OCI-LY1 (cell line): ENCODE measurements around the gene ENTPD3.

ENCODE experiments used
- H2AFZ ChIP-seq: fragments of 200-600 bp; sonication (generic), shearing (Covaris generic); 2 replicates; pipeline ENCODE4 v1.6.0; 2014; ENCODE audit warnings: antibody characterized with exemption, mild to moderate bottlenecking, low read length
- H3F3A ChIP-seq: fragments of 200-600 bp; sonication (generic), shearing (Covaris generic); 2 replicates; pipeline ENCODE4 v1.6.0; 2014; ENCODE audit warnings: mild to moderate bottlenecking, antibody characterized with exemption, low read length, moderate library complexity; ENCODE audit not compliant: insufficient read depth
- H3K27ac ChIP-seq: fragments of 200-600 bp; sonication (generic); 2 replicates; pipeline ENCODE4 v1.5.1; 2014; ENCODE audit warnings: low read length, mixed run types, mild to moderate bottlenecking, low read depth; ENCODE audit not compliant: poor library complexity, severe bottlenecking
- H3K27me3 ChIP-seq: fragments of 200-600 bp; sonication (generic); 2 replicates; pipeline ENCODE4 v1.6.0; 2014; ENCODE audit warnings: antibody characterized with exemption, mild to moderate bottlenecking, low read length, moderate library complexity; ENCODE audit not compliant: insufficient read depth
- H3K36me3 ChIP-seq: fragments of 200-600 bp; sonication (generic); 2 replicates; pipeline ENCODE4 v1.6.1; 2014; ENCODE audit warnings: mild to moderate bottlenecking, antibody characterized with exemption, low read length, moderate library complexity, mixed read lengths; ENCODE audit not compliant: insufficient read depth
- H3K4me1 ChIP-seq: fragments of 200-600 bp; sonication (generic); 2 replicates; pipeline ENCODE4 v1.5.1; 2014; ENCODE audit warnings: mild to moderate bottlenecking, low read length, moderate library complexity; ENCODE audit not compliant: insufficient read depth, severe bottlenecking
- H3K4me2 ChIP-seq: fragments of 200-600 bp; sonication (generic), shearing (Covaris generic); 2 replicates; pipeline ENCODE4 v1.6.1; 2014; ENCODE audit warnings: low read length
- H3K4me3 ChIP-seq: fragments of 200-600 bp; sonication (generic); 2 replicates; pipeline ENCODE4 v1.5.1; 2014; ENCODE audit warnings: low read length, low read depth, mild to moderate bottlenecking, mixed read lengths; ENCODE audit not compliant: poor library complexity, severe bottlenecking
- H3K79me2 ChIP-seq: fragments of 200-600 bp; shearing (Covaris generic); 2 replicates; pipeline ENCODE4 v1.6.1; 2016; ENCODE audit warnings: mixed run types, low read length, mixed read lengths; ENCODE audit not compliant: insufficient read depth
- H3K9ac ChIP-seq: fragments of 200-600 bp; sonication (generic), shearing (Covaris generic); 2 replicates; pipeline ENCODE4 v1.6.1; 2014; ENCODE audit warnings: mild to moderate bottlenecking, low read length, mixed read lengths
- H3K9me2 ChIP-seq: fragments of 200-600 bp; sonication (generic), shearing (Covaris generic); 2 replicates; pipeline ENCODE4 v1.6.1; 2014; ENCODE audit warnings: low read depth, mild to moderate bottlenecking, low read length, mixed read lengths
- H3K9me3 ChIP-seq: fragments of 200-600 bp; shearing (Covaris generic); 2 replicates; pipeline ENCODE4 v1.6.1; 2014; ENCODE audit warnings: low read length, mixed read lengths
- H4K20me1 ChIP-seq: fragments of 200-600 bp; sonication (generic), shearing (Covaris generic); 2 replicates; pipeline ENCODE4 v1.6.0; 2016; ENCODE audit warnings: mild to moderate bottlenecking, low read length; ENCODE audit not compliant: insufficient read depth
- CTCF ChIP-seq: fragments of 200-600 bp; sonication (generic), shearing (Covaris generic); IDR thresholded peaks from 2 replicates; pipeline ENCODE4 v1.5.1; 2017; ENCODE audit warnings: mild to moderate bottlenecking, antibody characterized with exemption, low read length, moderate library complexity, mixed read lengths
- EZH2 ChIP-seq: fragments of 200-600 bp; sonication (generic), shearing (Covaris generic); IDR thresholded peaks from 2 replicates; pipeline ENCODE4 v1.8.0; 2017; ENCODE audit warnings: borderline replicate concordance, mixed run types, mild to moderate bottlenecking, antibody characterized with exemption, low read length, moderate library complexity, mixed read lengths

The ENTPD3 gene

GRCh38 chr3:40381904-40382616 is 4.9 kb upstream of the ENTPD3 start:
- no peaks in the 10 kb centered on the region for H3K4me1 ChIP-seq
- H3F3A ChIP-seq: no peaks in the 10 kb centered on the region
- no peaks in the 10 kb centered on the region for H3K36me3 ChIP-seq
- H3K9me3 ChIP-seq: 0 out of 2 replicates have a peak, but pooled peaks cover 2% of the 10 kb centered on the region
- H3K9ac ChIP-seq: no peak overlapping the region
- H3K4me3 ChIP-seq: no peak overlapping the region
- no peak overlapping the region for H3K4me2 ChIP-seq
- H2AFZ ChIP-seq: no peak overlapping the region
- H3K27ac ChIP-seq: no peak overlapping the region
- H3K27me3 ChIP-seq: no peaks in the 10 kb centered on the region; the same call in 1 of the 2 replicates
- TF ChIP-seq EZH2 (no peak), CTCF (no peak)
- no peaks in the 10 kb centered on the region for H3K79me2 ChIP-seq
- no peaks in the 10 kb centered on the region for H4K20me1 ChIP-seq
- no peaks in the 10 kb centered on the region for H3K9me2 ChIP-seq

- Histone ChIP-seq H4K20me1 (no peaks in the 10 kb centered on the region), H3K79me2 (no peaks in the 10 kb centered on the region), H3K9me3 (0 out of 2 replicates have a peak, but pooled peaks cover 2% of the 10 kb centered on the region), H3F3A (no peaks in the 10 kb centered on the region), H3K4me2 (no peak overlapping the region), H3K4me3 (no peak overlapping the region), H3K27ac (no peak overlapping the region), H3K9ac (no peak overlapping the region), H3K27me3 (no peaks in the 10 kb centered on the region; the same call in 1 of the 2 replicates), H3K4me1 (no peaks in the 10 kb centered on the region), H3K36me3 (no peaks in the 10 kb centered on the region), H2AFZ (no peak overlapping the region), H3K9me2 (no peaks in the 10 kb centered on the region)
- no peak for TF ChIP-seq EZH2
- no peak for TF ChIP-seq CTCF
Measured at GRCh38 chr3:40382617-40382979, 4.4 kb upstream of the ENTPD3 start.

GRCh38 chr3:40386213-40386612 is 771 bp upstream of the ENTPD3 start:
- H3F3A ChIP-seq: no peaks in the 10 kb centered on the region
- H3K27ac ChIP-seq: no peak overlapping the region
- no peak overlapping the region for H3K4me2 ChIP-seq
- no peaks in the 10 kb centered on the region for H3K4me1 ChIP-seq
- H2AFZ ChIP-seq: no peak overlapping the region
- no peaks in the 10 kb centered on the region for H3K9me2 ChIP-seq
- H3K79me2 ChIP-seq: no peaks in the 10 kb centered on the region
- no peaks in the 10 kb centered on the region for H4K20me1 ChIP-seq
- TF ChIP-seq CTCF: no peak
- TF ChIP-seq EZH2: no peak
- H3K4me3 ChIP-seq: no peak overlapping the region
- no peaks in the 10 kb centered on the region for H3K9me3 ChIP-seq
- no peak overlapping the region for H3K9ac ChIP-seq
- H3K27me3 ChIP-seq: no peaks in the 10 kb centered on the region; the same call in 1 of the 2 replicates
- H3K36me3 ChIP-seq: no peaks in the 10 kb centered on the region
